GM20431 (cell line): Measurements from ENCODE around the gene BMI1.
"Not testable (repeated sequence)": the region's sequence is repeated elsewhere in the genome, so short reads cannot be mapped to it uniquely, and the experiment has no call there.

Experiments
- in situ Hi-C: fragments of 300-500 bp; cut with MseI, MboI; formaldehyde crosslinking; loops from one replicate; pipeline ENCODE4 v1.15.0; 2020; ENCODE audit warnings: low sequenced_read_pairs; ENCODE audit not compliant: unreplicated experiment

The BMI1 gene

DNA sequence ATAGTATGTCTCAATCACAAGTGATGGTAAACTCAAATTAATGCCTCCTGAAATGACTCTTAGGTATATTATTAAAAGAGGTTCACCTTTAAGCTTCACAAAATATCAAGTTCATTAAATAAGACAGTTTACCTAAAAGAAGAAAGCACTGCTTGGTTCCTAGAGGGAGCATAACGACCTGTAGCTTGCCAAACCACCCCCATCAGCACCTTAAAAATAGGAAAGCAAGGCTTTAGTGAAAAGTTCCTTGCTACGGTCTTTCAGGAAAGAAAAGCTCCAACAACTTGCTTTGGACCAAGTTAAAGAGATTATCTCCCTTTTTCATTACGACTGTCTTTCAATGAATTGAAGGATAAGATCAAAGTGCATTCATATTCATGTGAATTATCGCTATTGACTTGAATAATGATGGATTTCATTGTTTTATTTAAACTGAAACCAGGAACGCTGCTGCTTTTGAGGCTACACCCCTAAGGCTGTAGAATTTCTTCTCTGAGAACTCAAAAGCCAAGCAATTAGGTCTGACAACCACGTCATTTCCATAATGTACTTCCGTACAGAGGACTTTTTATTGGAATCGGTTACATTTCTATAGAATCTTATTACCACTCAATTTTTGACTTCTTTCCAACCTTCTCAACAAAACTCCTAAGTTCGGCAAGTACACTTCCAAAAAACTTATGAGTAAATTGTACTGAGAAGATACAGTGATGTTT, 17.4 kb downstream of the BMI1 start:
- in situ Hi-C loops, result no loop called here

DNA sequence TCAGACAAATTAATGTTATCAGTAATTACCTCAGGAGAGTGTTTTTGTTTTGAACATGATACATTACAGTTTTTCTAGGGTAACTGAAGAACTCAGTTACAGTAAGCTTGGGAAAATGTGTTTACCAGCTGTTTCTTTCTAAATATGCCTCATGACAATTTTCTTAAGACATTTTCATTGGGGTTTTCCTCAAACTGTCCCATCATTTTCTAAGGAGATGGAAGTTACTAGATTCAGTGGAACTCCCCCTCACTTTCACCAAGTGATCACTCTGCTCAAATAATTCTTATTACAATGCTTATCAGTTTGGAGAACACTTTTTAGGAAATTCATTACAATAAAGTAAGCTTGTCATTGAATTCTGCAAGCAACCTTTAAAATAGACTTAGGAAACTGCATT, 18.0 kb downstream of the BMI1 start:
- in situ Hi-C loops, result no loop called here

DNA sequence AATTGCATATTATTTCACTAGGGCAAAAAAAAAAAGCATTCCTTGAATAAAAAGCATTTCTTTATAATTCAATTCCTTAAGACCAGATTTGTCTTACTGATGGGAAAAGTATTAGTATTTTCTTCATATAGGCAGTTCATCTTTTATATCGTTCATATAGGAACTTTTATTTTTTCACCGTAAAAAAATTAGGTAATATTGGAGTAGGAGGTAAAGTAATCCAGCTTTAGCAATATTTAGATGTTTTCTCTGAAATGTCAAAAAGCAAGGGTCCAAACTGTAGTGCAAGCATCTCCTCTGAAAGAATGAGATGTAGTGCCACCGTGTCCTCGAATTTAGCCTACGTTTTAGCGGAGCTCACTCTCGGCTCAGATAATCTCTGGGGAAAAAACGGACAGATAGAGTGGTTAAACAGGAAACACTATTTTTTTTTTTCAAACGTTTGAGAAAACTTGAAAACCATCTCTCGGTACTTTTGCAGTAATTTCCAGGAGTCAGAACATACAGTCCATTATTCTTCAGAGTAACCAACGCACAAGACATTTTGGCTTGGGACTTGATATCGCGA, 18.9 kb downstream of the BMI1 start:
- in situ Hi-C loops, result no loop called here

DNA sequence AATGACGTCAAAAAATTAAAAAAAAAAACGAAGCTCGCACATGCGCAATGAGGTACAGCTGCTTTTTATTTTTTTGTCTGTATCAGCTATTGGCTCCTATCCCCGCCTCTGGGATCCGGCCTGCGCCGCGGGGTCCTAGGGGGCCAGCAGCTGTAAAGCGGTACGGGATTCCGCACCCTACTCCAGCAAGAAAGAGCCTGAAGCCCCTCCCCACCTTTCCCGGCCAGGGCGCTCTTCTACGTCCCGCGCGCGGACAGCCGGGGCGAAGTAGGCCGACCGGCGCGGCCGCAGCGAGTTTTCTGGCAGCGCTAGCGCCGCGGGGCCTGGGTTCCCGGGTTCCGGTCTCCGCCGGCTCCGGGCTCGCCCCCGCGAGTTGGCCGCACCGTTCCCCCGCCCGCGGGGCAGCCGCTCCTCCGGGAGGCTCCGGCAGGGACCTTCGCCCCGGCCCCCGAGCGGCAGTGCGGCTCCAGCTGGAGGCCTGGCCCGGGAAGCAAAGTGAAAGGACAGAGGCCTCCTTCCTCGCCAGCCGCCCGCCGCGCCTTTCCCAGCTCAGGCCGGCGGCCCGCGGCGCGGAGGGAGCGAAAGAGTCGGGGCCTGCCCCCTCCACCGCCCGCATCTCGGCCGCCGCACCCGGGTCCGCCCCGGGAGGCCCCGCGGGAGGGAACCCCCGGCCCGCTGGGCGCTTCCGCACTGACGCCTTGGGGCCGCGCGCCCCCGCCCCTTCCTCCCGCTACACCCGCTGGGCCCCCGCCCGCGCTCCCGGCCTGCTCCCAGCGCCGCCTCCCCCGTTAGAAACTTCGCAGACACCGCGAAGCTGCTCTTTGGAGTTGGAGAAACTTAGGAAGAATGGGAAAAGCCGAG, 19.7 kb downstream of the BMI1 start:
- in situ Hi-C loops, result no loop called here

DNA sequence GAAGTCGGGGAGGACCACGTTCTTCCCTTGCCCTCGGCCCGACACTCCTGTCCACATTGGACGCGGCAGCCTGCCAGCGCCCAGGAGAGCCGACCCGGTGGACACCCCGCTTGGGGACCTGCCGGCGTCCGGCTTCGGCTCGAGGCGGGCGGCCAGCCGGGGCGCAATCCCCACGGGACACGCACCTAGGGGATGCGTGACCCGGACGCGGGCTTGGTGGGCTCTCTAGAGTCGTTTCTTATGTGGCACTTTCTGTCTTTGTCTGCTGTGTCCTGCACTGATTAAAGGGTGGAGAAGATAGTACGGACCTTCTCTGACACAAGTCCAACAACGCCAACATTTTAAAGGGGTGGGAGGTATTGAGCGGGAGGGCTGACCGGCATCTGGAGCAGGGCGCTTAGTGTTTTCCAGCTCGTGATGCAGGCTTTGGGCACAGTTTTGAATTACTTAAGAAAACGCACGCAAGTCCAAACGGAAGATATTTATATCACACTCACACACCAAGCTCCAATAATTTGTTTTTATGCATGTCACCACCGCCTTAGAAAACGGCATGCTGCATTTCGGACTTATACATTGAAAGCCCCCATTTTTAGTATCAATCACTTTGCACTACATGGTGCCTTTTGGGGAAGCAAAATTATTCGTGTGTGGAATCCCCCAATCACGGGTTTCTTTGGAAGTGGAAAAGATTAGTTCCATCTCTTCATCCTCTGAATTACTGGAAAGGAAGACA, 20.5 kb downstream of the BMI1 start:
- in situ Hi-C loops, result no loop called here

DNA sequence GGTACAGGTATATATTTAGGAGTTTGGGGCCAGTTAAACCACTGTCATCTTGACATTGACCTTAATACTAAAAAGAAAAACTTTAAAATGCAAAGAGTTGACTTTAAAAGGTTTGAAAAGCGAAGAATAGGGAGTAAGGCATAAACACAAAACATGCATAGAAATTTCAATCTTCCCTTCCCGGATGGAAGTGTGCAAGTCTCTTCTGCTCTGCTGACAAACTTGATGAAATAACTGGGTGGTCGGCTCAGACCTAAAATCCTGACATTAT, 21.0 kb downstream of the BMI1 start:
- in situ Hi-C loops, result no loop called here

DNA sequence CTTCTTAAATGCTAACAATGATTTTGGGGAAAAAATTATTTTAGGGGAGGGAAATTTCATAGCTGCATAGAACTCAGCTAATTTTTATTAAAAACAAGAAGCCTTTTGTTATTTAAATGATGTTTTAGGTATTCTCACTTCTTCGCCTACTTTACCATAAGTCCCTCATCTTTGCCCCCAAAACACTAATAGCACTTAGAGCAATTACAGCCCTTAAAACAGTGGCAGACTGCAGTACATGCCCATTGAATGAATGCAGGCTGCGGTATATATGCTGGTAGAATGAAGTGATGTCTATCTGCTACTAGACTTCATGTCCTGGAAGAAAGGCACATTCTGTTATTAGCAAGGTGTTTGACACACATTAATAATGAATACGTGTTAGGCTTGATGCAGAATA, 21.5 kb downstream of the BMI1 start:
- in situ Hi-C loops, result no loop called here

DNA sequence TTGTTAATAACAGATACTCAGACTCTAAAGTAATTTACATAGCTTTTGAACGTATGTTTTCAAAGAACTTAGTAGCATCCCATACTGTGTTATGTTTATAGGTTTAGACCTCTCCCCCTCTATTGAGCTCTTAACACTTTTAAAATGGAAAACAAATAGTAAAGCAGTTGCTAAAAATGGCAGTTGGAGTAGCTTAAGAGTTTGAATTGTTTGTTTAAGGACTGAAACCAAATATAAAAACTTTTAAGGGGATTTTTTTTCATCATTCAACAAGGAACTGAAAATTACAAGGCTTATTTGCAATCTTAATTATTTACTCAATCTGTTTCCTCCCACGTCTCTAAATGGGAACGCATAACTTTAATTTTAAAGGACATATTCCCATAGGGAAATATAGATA, 22.8 kb downstream of the BMI1 start:
- in situ Hi-C loops, result no loop called here

DNA sequence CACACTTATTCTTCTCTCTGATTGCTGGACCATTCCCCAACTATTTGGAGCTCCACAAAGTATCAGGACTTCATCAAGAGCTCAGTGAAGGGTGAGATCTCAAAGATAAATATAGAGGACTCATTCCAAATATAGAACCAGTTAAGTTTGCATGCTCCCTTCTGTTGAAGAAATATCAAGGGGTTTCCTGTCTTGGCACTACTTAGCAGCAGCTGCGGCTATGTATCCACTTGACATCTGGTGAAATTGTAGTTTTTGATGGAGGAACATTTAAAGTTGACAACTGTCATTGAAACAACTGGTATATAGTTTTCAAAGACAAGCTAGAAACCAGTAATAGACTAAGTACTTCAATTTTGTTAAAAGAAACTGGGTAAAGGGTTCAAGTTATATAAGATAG, 23.4 kb downstream of the BMI1 start:
- in situ Hi-C loops, result no loop called here

DNA sequence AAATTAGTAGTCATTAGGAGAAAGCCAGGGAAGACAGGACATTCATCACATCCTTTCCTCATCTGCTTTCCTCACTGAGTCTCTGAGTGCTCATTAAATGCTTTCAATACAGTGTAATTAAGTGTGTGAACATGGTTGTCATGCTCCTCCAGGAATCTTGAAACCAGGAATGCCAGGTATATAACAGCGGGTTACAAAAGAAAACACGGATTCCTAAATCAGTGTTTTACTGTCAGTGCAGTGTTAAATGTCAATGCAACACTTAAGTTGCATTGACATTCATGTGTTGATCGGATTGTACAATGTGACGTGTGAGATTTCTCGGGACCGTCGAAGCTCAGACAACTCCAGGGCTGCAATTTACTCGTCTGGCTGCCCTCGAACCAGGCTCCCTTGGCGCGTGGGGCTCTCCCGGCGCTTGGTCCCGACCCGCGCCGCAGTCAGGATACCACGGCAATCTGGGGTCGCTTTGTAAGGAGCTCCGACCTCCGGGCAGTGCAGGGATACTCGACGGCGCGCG, 23.9 kb downstream of the BMI1 start:
- in situ Hi-C loops, result no loop called here

DNA sequence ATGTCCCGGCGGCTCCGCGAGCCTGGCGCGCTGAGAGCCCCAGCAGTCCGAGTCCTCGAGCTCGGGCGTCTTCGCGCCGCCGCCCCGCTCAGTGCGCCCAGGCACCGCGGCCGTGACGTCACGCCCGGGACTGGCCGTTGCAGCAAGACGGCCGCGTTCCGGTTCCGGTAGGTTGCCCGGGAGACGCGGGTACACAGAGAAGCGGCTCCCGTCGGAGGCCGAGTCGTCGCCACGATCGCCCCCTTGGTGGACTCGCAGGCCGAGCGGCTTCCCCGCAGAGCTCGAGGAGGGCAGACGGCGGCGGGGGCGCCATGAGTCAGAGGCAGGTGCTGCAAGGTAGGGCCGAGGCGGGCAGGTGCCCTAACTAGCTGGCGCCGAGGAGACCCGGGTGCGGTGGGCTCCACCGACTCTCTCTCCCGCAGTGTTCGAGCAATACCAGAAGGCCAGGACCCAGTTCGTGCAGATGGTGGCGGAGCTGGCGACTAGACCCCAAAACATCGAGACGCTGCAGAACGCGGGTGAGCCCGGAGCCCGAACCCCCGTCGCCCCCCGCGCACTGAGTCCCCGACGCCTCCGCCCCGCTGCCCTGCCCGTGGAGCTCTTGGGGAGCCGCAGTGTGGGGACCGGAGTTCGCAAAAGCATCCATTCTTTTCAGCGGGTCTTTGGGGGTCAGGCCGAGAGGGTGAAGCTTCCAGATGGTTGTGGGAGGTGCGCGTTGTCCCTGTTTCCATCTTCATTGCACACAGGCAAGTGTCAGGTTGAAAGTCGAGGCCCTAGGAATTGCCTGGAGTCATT, 24.6 kb downstream of the BMI1 start, which contains the start of gene SPAG6:
Gene SPAG6 (plus strand): TSS at position 196 of the 795 bp plus-strand sequence. CDS start 116 bp downstream, at position 312.
- in situ Hi-C loops, result no loop called here

DNA sequence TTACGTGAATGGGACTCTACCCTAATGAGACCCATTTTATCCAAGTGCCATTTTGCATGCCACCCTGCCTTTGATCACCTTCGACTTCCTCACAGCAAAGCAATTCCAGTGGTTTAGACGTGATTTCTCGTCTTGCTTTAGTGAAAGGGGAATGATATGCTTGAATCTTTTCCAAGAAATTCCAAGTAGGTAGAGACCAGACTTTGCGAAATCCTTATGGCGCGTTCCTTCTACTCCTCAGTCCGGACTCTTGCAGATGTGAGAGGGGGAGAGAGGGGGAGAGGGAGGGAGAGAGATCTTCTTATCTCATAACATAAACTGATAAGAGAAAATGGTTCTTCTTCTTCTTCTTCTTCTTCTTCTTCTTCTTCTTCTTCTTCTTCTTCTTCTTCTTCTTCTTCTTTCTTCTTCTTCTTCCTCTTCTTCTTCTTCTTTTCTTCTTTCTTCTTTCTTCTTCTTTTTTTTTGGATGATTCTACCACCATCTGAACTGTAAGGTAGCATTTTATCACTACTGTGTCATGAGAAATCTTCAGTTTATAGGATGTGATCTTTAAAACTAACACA, 25.3 kb downstream of the BMI1 start:
- in situ Hi-C loops, result no loop called here

DNA sequence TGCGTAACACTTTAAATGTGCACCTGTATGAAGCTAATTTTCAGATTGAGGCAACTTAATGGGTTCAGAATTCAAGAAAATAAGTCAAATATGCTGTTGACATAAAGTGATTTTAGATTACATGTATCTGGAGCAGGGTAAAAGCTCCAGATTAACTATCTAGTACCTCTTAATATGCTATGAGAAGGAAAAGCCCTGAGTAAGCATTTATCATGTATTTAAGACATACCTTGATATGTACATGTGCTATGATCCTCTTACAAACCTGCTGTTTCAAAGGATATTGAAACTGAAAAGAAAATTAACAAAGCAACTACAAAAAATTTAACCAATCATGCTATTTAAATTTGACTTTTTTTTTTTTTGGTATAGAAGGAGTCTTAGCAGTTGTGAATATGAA, 28.9 kb downstream of the BMI1 start:
- in situ Hi-C loops, result no loop called here

DNA sequence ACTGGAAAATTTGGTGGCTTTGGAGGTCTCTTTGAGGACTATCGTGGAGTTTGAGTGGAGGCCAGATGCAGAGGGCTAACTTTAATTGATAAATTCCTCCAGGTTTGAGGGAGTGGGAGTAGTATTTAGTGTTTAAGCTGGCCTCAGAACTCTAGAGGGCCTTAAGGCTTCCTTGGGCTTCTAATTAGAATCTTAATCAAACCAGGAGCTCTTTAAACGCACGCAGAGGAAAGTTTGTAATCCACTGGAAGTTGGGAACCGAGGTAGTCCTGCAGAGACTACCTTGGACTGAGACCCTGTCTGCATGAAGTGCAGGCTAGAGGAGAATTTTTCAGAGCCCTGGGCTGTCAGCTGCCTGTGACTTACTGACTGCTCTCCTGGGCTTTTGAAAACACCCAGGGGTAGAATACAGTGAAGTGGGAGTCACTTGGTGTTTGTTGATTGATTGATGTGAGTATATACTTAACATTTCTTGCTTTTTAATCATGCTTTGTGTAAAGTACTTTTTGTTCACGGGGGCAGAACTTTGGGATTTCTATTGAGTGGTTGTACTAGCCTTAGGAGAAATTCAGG, 30.3 kb downstream of the BMI1 start:
- in situ Hi-C loops, result no loop called here

DNA sequence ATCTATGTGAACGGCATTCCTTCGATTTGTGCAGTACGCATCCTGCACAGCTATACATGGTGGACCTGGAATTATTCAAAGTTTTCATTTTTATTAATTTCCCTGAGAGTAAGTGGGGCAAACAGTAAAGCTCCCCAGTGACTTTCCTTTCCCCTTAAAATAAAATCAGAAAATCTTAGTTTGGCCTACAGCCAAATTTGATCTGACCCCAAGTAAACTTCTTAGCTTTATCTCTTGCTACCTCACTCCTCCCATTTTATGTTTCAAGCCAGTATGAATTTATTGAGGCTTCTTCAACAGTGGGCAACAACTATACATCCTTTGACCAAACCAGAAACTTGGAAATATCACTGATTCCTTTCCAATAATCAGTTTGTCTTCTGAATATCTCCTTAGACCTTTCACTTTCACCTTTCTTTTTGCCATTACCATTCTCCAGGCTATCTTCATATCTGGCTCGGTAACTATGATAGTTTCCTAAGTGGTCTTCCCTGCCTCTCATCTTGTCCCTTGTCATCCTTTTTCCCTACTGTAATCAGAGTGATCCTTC, 35.5 kb downstream of the BMI1 start:
- in situ Hi-C loops, result no loop called here

DNA sequence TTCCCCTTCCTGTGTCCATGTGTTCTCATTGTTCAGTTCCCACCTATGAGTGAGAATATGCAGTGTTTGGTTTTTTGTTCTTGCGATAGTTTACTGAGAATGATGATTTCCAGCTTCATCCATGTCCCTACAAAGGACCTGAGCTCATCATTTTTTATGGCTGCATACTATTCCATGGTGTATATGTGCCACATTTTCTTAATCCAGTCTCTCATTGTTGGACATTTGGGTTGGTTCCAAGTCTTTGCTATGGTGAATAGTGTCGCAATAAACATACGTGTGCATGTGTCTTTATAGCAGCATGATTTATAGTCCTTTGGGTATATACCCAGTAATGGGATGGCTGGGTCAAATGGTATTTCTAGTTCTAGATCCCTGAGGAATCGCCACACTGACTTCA, 36.9 kb downstream of the BMI1 start:
- in situ Hi-C loops, result not testable (repeated sequence)

DNA sequence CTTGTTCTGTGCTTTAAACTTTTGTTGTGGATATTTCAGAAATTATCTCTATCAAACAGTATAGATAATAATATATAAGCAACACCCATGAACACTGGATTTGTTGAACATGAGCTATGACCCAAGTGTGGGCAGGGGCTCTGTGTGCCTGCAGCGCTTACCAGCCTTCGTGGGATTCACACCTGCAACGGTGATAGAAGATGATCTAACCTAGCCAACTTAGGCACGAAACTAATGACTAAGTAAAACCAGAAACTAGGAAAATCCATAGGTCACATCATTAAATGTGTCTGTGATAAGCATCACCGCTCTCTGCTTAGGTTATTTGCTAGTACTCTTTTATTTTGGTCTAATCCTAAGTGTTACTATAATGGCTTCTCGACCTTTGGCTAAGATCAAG, 42.4 kb downstream of the BMI1 start:
- in situ Hi-C loops, result no loop called here

DNA sequence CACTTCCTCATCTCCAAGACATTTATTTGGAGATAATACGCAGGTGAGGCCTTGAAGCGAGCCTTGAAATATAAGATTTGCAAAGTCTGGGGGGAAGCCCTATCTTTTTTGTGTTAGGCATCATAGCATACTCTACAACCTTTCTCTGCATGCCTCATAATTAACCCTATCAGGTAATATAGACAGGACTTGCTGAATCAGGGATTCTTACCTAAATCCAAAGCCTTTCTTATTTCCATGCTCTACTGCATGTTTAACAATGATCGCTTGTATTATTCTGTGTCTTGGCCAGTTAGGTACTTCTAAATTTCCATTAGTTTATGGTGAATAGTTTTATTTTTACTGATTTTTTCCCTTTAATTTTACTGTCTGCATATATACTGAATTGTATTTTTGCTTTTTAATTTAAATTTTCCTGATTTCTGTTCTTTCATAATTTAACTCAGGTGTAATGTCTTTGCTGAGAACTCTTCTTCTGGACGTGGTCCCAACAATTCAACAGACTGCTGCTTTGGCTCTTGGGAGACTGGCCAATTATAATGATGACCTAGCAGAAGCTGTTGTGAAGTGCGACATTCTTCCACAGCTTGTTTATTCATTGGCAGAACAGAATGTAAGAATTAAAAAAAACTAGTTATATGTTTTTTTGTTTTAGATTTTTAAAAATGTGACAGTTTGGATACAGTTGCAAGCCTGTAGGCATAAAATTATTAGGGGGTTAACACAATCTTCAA, 43.7 kb downstream of the BMI1 start:
- in situ Hi-C loops, result no loop called here
